ENCODE measurements around the gene HAO1.

Gene HAO1

GRCh38 chr20:7858734-7859250, 81.5 kb downstream of the HAO1 start:
- no peak overlapping the region for H3K27ac ChIP-seq (ENCODE audit: low read depth, low read length)
- no peak overlapping the region for H3K4me3 ChIP-seq (ENCODE audit: low read depth, low read length)

GRCh38 chr20:7856756-7857155, 83.5 kb downstream of the HAO1 start:
- Histone ChIP-seq H3K27ac (ENCODE audit: low read depth, low read length) (no peak overlapping the region), H3K9me3 (ENCODE audit: control insufficient read depth, insufficient read depth, low read length) (no peaks in the 10 kb centered on the region), H3K36me3 (ENCODE audit: control insufficient read depth, insufficient read depth, low read length) (no peaks in the 10 kb centered on the region), H3K4me1 (ENCODE audit: control insufficient read depth, insufficient read depth, low read length) (no peaks in the 10 kb centered on the region), H3K4me3 (ENCODE audit: low read depth, low read length) (no peak overlapping the region), H3K27me3 (ENCODE audit: control insufficient read depth, insufficient read depth, low read length) (no peaks in the 10 kb centered on the region), H3K9ac (ENCODE audit: low read depth, low read length) (no peak overlapping the region)

More at GRCh38 chr20:7858734-7859250, 81.5 kb downstream of the HAO1 start:
- H3K9me3 ChIP-seq (ENCODE audit: control insufficient read depth, insufficient read depth, low read length): no peaks in the 10 kb centered on the region
- H3K36me3 ChIP-seq (ENCODE audit: control insufficient read depth, insufficient read depth, low read length): no peaks in the 10 kb centered on the region
- H3K27me3 ChIP-seq (ENCODE audit: control insufficient read depth, insufficient read depth, low read length): no peaks in the 10 kb centered on the region
- H3K9ac ChIP-seq (ENCODE audit: low read depth, low read length): no peak overlapping the region
- H3K4me1 ChIP-seq (ENCODE audit: control insufficient read depth, insufficient read depth, low read length): no peaks in the 10 kb centered on the region

- Histone ChIP-seq H3K4me3 (ENCODE audit: low read depth, low read length) (no peak overlapping the region), H3K27me3 (ENCODE audit: control insufficient read depth, insufficient read depth, low read length) (no peaks in the 10 kb centered on the region), H3K4me1 (ENCODE audit: control insufficient read depth, insufficient read depth, low read length) (no peaks in the 10 kb centered on the region), H3K27ac (ENCODE audit: low read depth, low read length) (no peak overlapping the region), H3K9ac (ENCODE audit: low read depth, low read length) (no peak overlapping the region), H3K9me3 (ENCODE audit: control insufficient read depth, insufficient read depth, low read length) (no peaks in the 10 kb centered on the region), H3K36me3 (ENCODE audit: control insufficient read depth, insufficient read depth, low read length) (no peaks in the 10 kb centered on the region)
Observed at GRCh38 chr20:7855545-7855944, 84.7 kb downstream of the HAO1 start.

DNA sequence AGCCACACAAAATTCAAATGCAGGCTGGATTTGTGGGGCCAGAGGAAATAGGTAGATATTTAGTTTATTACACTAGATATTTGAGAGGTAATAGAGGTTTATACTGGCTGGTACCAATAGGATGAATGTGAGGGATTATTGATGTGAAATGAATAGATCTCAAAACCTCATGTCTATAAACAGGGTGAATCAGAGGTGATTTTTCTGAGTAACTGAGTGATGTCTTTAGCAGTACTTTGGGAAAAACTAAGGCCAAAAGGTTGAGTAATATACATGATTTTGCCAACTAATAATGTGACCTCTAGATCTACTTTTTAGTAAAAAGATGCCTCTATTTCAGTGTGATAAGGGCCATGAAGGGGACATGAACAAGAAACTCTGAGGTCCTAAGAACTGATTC, 86.8 kb downstream of the HAO1 start:
- no peak overlapping the region for H3K4me3 ChIP-seq (ENCODE audit: low read depth, low read length)

GRCh38 chr20:7850775-7851490, 89.3 kb downstream of the HAO1 start:
- no peaks in the 10 kb centered on the region for H3K36me3 ChIP-seq (ENCODE audit: control insufficient read depth, insufficient read depth, low read length)
- no peak overlapping the region for H3K4me3 ChIP-seq (ENCODE audit: low read depth, low read length)
- H3K27me3 ChIP-seq (ENCODE audit: control insufficient read depth, insufficient read depth, low read length): no peaks in the 10 kb centered on the region
- no peaks in the 10 kb centered on the region for H3K9me3 ChIP-seq (ENCODE audit: control insufficient read depth, insufficient read depth, low read length)
- no peak overlapping the region for H3K9ac ChIP-seq (ENCODE audit: low read depth, low read length)
- no peaks in the 10 kb centered on the region for H3K4me1 ChIP-seq (ENCODE audit: control insufficient read depth, insufficient read depth, low read length)
- H3K27ac ChIP-seq (ENCODE audit: low read depth, low read length): no peak overlapping the region

More for the DNA sequence above, 86.8 kb downstream of the HAO1 start:
- Histone ChIP-seq H3K27ac (ENCODE audit: low read depth, low read length) (no peak overlapping the region), H3K27me3 (ENCODE audit: control insufficient read depth, insufficient read depth, low read length) (no peaks in the 10 kb centered on the region), H3K9ac (ENCODE audit: low read depth, low read length) (no peak overlapping the region), H3K36me3 (ENCODE audit: control insufficient read depth, insufficient read depth, low read length) (no peaks in the 10 kb centered on the region), H3K9me3 (ENCODE audit: control insufficient read depth, insufficient read depth, low read length) (no peaks in the 10 kb centered on the region), H3K4me1 (ENCODE audit: control insufficient read depth, insufficient read depth, low read length) (no peaks in the 10 kb centered on the region)

DNA sequence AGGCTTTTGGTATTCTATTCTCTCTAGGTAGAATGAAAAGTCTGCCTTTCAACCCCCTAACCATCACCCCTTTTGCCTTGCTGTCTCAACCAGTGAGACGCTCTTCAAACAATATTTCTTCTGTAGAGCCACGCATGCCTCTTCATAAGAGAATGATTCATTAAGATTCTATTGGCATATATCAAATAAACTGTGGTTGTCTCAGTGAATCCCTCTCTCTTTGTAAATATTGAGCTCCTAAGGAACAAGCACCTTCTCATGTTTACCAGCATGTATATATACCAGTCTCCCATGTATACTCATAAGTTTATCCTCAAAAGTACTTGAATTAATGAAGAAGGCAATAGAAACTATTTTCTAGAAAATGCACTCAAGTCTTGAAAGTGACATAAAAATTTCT, 90.6 kb downstream of the HAO1 start:
- Histone ChIP-seq H3K4me1 (ENCODE audit: control insufficient read depth, insufficient read depth, low read length) (no peaks in the 10 kb centered on the region), H3K27me3 (ENCODE audit: control insufficient read depth, insufficient read depth, low read length) (no peaks in the 10 kb centered on the region), H3K9ac (ENCODE audit: low read depth, low read length) (no peak overlapping the region), H3K9me3 (ENCODE audit: control insufficient read depth, insufficient read depth, low read length) (no peaks in the 10 kb centered on the region), H3K4me3 (ENCODE audit: low read depth, low read length) (no peak overlapping the region), H3K27ac (ENCODE audit: low read depth, low read length) (no peak overlapping the region), H3K36me3 (ENCODE audit: control insufficient read depth, insufficient read depth, low read length) (no peaks in the 10 kb centered on the region)

GRCh38 chr20:7848351-7848750, 91.9 kb downstream of the HAO1 start:
- Histone ChIP-seq H3K4me3 (ENCODE audit: low read depth, low read length) (no peak overlapping the region), H3K9me3 (ENCODE audit: control insufficient read depth, insufficient read depth, low read length) (no peaks in the 10 kb centered on the region), H3K9ac (ENCODE audit: low read depth, low read length) (no peak overlapping the region), H3K27ac (ENCODE audit: low read depth, low read length) (no peak overlapping the region), H3K27me3 (ENCODE audit: control insufficient read depth, insufficient read depth, low read length) (no peaks in the 10 kb centered on the region), H3K36me3 (ENCODE audit: control insufficient read depth, insufficient read depth, low read length) (no peaks in the 10 kb centered on the region), H3K4me1 (ENCODE audit: control insufficient read depth, insufficient read depth, low read length) (no peaks in the 10 kb centered on the region)

GRCh38 chr20:7843613-7844012, 96.6 kb downstream of the HAO1 start:
- H3K9me3 ChIP-seq (ENCODE audit: control insufficient read depth, insufficient read depth, low read length): no peaks in the 10 kb centered on the region
- no peak overlapping the region for H3K9ac ChIP-seq (ENCODE audit: low read depth, low read length)
- no peak overlapping the region for H3K4me3 ChIP-seq (ENCODE audit: low read depth, low read length)
- H3K4me1 ChIP-seq (ENCODE audit: control insufficient read depth, insufficient read depth, low read length): no peaks in the 10 kb centered on the region
- H3K36me3 ChIP-seq (ENCODE audit: control insufficient read depth, insufficient read depth, low read length): no peaks in the 10 kb centered on the region
- H3K27ac ChIP-seq (ENCODE audit: low read depth, low read length): no peak overlapping the region
- H3K27me3 ChIP-seq (ENCODE audit: control insufficient read depth, insufficient read depth, low read length): no peaks in the 10 kb centered on the region

- Histone ChIP-seq H3K27me3 (ENCODE audit: control insufficient read depth, insufficient read depth, low read length) (no peaks in the 10 kb centered on the region), H3K27ac (ENCODE audit: low read depth, low read length) (no peak overlapping the region), H3K4me3 (ENCODE audit: low read depth, low read length) (no peak overlapping the region), H3K9me3 (ENCODE audit: control insufficient read depth, insufficient read depth, low read length) (no peaks in the 10 kb centered on the region), H3K36me3 (ENCODE audit: control insufficient read depth, insufficient read depth, low read length) (no peaks in the 10 kb centered on the region), H3K4me1 (ENCODE audit: control insufficient read depth, insufficient read depth, low read length) (no peaks in the 10 kb centered on the region), H3K9ac (ENCODE audit: low read depth, low read length) (no peak overlapping the region)
Observed at GRCh38 chr20:7841971-7842310, 98.3 kb downstream of the HAO1 start.

DNA sequence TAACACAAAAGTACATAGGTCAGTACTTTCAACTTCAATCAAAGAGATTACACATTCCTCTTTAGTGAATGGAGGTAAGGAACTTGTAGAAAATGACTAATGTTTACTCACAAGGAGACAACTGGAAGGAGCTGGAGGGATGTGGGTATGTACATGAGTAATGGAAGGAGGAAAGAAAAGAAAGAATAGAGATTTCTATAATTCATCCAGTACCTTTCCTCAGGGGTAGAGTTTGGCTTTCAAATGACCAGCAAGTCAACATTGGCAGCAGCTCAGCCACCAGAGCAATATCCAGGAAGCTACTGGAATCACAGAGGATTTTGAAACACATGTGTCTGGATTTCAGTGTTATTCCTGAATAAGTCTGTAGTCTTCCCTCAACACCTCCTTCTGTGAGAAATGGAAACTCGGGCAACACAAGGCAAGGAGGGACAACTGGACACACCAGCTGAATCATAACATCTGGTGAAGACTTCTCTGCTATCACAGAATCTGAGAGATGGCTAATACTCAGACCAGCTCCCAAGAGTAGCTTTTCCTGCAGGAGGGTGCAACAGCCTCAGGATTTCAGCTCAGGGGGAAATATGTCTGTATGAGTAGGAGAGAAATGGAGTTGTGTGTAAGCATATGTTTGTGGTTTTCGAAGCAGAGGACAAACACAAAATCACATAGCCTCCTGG, 98.8 kb downstream of the HAO1 start:
- Histone ChIP-seq H3K27ac (ENCODE audit: low read depth, low read length) (no peak overlapping the region), H3K9ac (ENCODE audit: low read depth, low read length) (no peak overlapping the region)

GRCh38 chr20:7836076-7836475, 104.2 kb downstream of the HAO1 start:
- H3K27me3 ChIP-seq (ENCODE audit: control insufficient read depth, insufficient read depth, low read length): no peaks in the 10 kb centered on the region
- H3K4me3 ChIP-seq (ENCODE audit: low read depth, low read length): no peak overlapping the region
- no peak overlapping the region for H3K27ac ChIP-seq (ENCODE audit: low read depth, low read length)
- no peaks in the 10 kb centered on the region for H3K4me1 ChIP-seq (ENCODE audit: control insufficient read depth, insufficient read depth, low read length)
- no peaks in the 10 kb centered on the region for H3K36me3 ChIP-seq (ENCODE audit: control insufficient read depth, insufficient read depth, low read length)
- peaks cover 7% of the 10 kb centered on the region; the same call in 1 of the 2 replicates for H3K9me3 ChIP-seq (ENCODE audit: control insufficient read depth, insufficient read depth, low read length)
- no peak overlapping the region for H3K9ac ChIP-seq (ENCODE audit: low read depth, low read length)

More for the DNA sequence above, 98.8 kb downstream of the HAO1 start:
- H3K9me3 ChIP-seq (ENCODE audit: control insufficient read depth, insufficient read depth, low read length): no peaks in the 10 kb centered on the region
- H3K36me3 ChIP-seq (ENCODE audit: control insufficient read depth, insufficient read depth, low read length): no peaks in the 10 kb centered on the region
- no peaks in the 10 kb centered on the region for H3K4me1 ChIP-seq (ENCODE audit: control insufficient read depth, insufficient read depth, low read length)
- no peaks in the 10 kb centered on the region for H3K27me3 ChIP-seq (ENCODE audit: control insufficient read depth, insufficient read depth, low read length)
- no peak overlapping the region for H3K4me3 ChIP-seq (ENCODE audit: low read depth, low read length)

All from HUES48 (cell line).